Mucosa of descending colon (tissue), 3 donors: ENCODE measurements around the gene GNAO1. TPM values are rescaled to one million over a fixed set of nuclear protein-coding genes. Genes with fewer than 3 reads are reported as not detected.

ENCODE experiments used
- ATAC-seq: fragments of 200-7000 bp; cut with Tn5 transposase; one replicate; pipeline ENCODE4 v1.9.1; 2020; ENCODE audit warnings: mild to moderate bottlenecking, moderate library complexity
- DNase-seq, 3 donors: peaks; one replicate each; pipeline ENCODE4 v3.0.0-alpha.2; 2020
- H3K36me3 ChIP-seq: fragments of 200-600 bp; one replicate; pipeline ENCODE4 v1.8.0; 2021; ENCODE audit warnings: low read depth, mild to moderate bottlenecking
- H3K4me1 ChIP-seq: fragments of 200-600 bp; one replicate; pipeline ENCODE4 v1.8.0; 2021; ENCODE audit warnings: low read depth, mild to moderate bottlenecking
- H3K4me3 ChIP-seq: fragments of 200-600 bp; one replicate; pipeline ENCODE4 v1.8.0; 2021; ENCODE audit warnings: mild to moderate bottlenecking
- H3K9me3 ChIP-seq: fragments of 200-600 bp; one replicate; pipeline ENCODE4 v1.8.0; 2021; ENCODE audit warnings: mild to moderate bottlenecking
- CTCF ChIP-seq: fragments of 200-600 bp; IDR thresholded peaks from one replicate; pipeline ENCODE4 v1.8.0; 2022; ENCODE audit warnings: antibody characterized with exemption, mild to moderate bottlenecking
- intact Hi-C, 2 donors: fragments of 100-400 bp; cut with DNase I in 1 of 2; cut with micrococcal nuclease in 1 of 2; formaldehyde crosslinking; loops; one replicate each; pipeline versions ENCODE4 v1.11.0 to v1.11.1; 2022; cut with DNase I, micrococcal nuclease
- total RNA-seq, 3 donors: library from RNA; stranded (reverse); fragmentation: NEBNext Ultra II Directional in 2 of 3; extraction: Animal tissue kit (Norgen Biotek cat#: 25700) in 2 of 3; gene quantifications; one replicate each; pipeline versions ENCODE4 v1.2.1 to v1.2.4, GENCODE V29; 2021 to 2023
- donor health status: DM: no; HTN: no; CAD: no; lungs with moderate emphysema.
- donor health status: DM: no; HTN: no; CAD: no.
- donor health status: DM: no; HTN: yes; CAD: no.

Gene GNAO1
- total RNA-seq, 3 donors from 2014 or later: 8.3 to 113 (median 9.8) TPM

GRCh38 chr16:56261656-56262055 lies 70.4 kb downstream of the GNAO1 start:
- no peak for TF ChIP-seq CTCF
- DNase-seq: no peak
- H3K36me3 ChIP-seq: no peaks in the 10 kb centered on the region
- H3K4me1 ChIP-seq: peaks cover 4% of the 10 kb centered on the region
- H3K4me3 ChIP-seq: no peak overlapping the region
- intact Hi-C loops: loop anchor here in 1 of 2 donors (10.0 kb wide), 1 partner anchor 67 kb away; the partner anchor contains the start of gene GNAO1
- ATAC-seq: peak; percentile 3
- no peaks in the 10 kb centered on the region for H3K9me3 ChIP-seq

GRCh38 chr16:56262148-56262547 lies 70.9 kb downstream of the GNAO1 start:
- TF ChIP-seq CTCF: no peak
- peaks cover 4% of the 10 kb centered on the region for H3K4me1 ChIP-seq
- ATAC-seq: peak; percentile 79
- no peak overlapping the region for H3K4me3 ChIP-seq
- H3K36me3 ChIP-seq: no peaks in the 10 kb centered on the region
- no peaks in the 10 kb centered on the region for H3K9me3 ChIP-seq
- intact Hi-C loops: loop anchor here in 1 of 2 donors (10.0 kb wide), 1 partner anchor 67 kb away; the partner anchor contains the start of gene GNAO1
- DNase-seq: no peak

GRCh38 chr16:56262551-56263245 lies 71.4 kb downstream of the GNAO1 start:
- intact Hi-C loops: loop anchor here in 1 of 2 donors (10.0 kb wide), 1 partner anchor 68 kb away; the partner anchor contains the start of gene GNAO1
- no peak for TF ChIP-seq CTCF
- Histone ChIP-seq H3K4me3 (no peak overlapping the region), H3K36me3 (no peaks in the 10 kb centered on the region), H3K9me3 (no peaks in the 10 kb centered on the region), H3K4me1 (peaks cover 4% of the 10 kb centered on the region)
- no peak for ATAC-seq
- DNase-seq: no peak

- Histone ChIP-seq H3K9me3 (no peaks in the 10 kb centered on the region), H3K36me3 (no peaks in the 10 kb centered on the region), H3K4me3 (no peak overlapping the region), H3K4me1 (peaks cover 4% of the 10 kb centered on the region)
- no peak for TF ChIP-seq CTCF
- intact Hi-C loops: loop anchor here in 1 of 2 donors (10.0 kb wide), 1 partner anchor 69 kb away; the partner anchor contains the start of gene GNAO1
- no peak for DNase-seq
- ATAC-seq: no peak
Measured at GRCh38 chr16:56263711-56264608, 72.7 kb downstream of the GNAO1 start.

- H3K9me3 ChIP-seq: no peaks in the 10 kb centered on the region
- no peaks in the 10 kb centered on the region for H3K36me3 ChIP-seq
- intact Hi-C loops: loop anchor here in 1 of 2 donors (10.0 kb wide), 1 partner anchor 70 kb away; the partner anchor contains the start of gene GNAO1
- DNase-seq (no peak), ATAC-seq (no peak)
- no peak overlapping the region for H3K4me3 ChIP-seq
- H3K4me1 ChIP-seq: peaks cover 4% of the 10 kb centered on the region
- TF ChIP-seq CTCF: no peak
Measured at GRCh38 chr16:56264609-56264972, 73.3 kb downstream of the GNAO1 start.
